Thoracic aorta (tissue), 2 donors: ENCODE data around the gene KCNIP4. TPM values are rescaled to one million over a fixed set of nuclear protein-coding genes. Genes with fewer than 3 reads are reported as not detected.

Experiments
- ATAC-seq: fragments of 150-250 bp; one replicate; pipeline ENCODE4 v1.8.0; 2017; ENCODE audit warnings: low read depth; ENCODE audit not compliant: insufficient number of reproducible peaks, low FRiP score
- DNase-seq: peaks from one replicate; pipeline ENCODE4 v3.0.0-alpha.2; 2020; ENCODE audit warnings: low spot score
- H3K27ac ChIP-seq, 2 donors: fragments of 200-600 bp; sonication (generic); 1 replicate in 1 of 2; 2 replicates in 1 of 2; pipeline ENCODE4 v1.5.1; 2016; ENCODE audit warnings: mild to moderate bottlenecking in 2 of 2, moderate library complexity in 2 of 2
- H3K27me3 ChIP-seq: fragments of 200-600 bp; sonication (generic); replicated peaks from 2 replicates; pipeline ENCODE4 v1.6.0; 2016; ENCODE audit warnings: mild to moderate bottlenecking; ENCODE audit not compliant: insufficient read depth
- H3K36me3 ChIP-seq: fragments of 200-600 bp; sonication (generic); one replicate; pipeline ENCODE4 v1.5.1; 2016
- H3K4me1 ChIP-seq, 2 donors: fragments of 200-600 bp; sonication (generic); 1 replicate in 1 of 2; 2 replicates in 1 of 2; pipeline versions ENCODE4 v1.5.1 to v1.6.0; 2016; ENCODE audit warnings: low read depth in 2 of 2, mild to moderate bottlenecking in 1 of 2; ENCODE audit not compliant: control insufficient read depth in 1 of 2
- H3K4me3 ChIP-seq: fragments of 200-600 bp; sonication (generic); 2 replicates; pipeline ENCODE4 v1.5.1; 2016; ENCODE audit warnings: mild to moderate bottlenecking
- H3K9me3 ChIP-seq: fragments of 200-600 bp; sonication (generic); 2 replicates; pipeline ENCODE4 v1.5.1; 2016
- total RNA-seq, 2 donors: library from RNA; depleted of rRNA; stranded (reverse); fragments of >200 nt; gene quantifications; one replicate each; pipeline versions ENCODE4 v1.1.0 to v1.2.3, GENCODE V29; 2016
- TF ChIP-seq, protein P1 (sequence below): fragments of 200-600 bp; sonication (generic); IDR thresholded peaks from one replicate; pipeline ENCODE4 v1.5.1; 2019; ENCODE audit warnings: antibody characterized with exemption

KCNIP4 gene
- total RNA-seq, 2 donors from 2014 or later: not detected

DNA sequence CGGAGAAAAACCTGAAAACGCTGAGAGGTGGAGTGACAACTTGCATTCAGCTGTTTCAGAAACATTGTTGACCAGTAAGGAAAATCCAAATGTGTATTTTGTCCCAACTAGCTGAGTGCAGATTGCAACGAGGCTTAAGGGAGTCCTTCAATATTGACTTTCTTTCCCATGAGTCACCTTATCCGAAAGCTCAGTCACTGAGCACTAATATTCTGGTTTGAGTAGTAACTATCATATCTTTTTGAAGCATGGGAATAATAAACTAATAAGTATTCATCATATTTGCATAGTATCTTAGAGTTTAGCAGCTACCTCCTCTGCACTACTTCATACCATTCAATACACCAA, 644.1 kb downstream of the KCNIP4 start:
- H3K4me3 ChIP-seq: no peak overlapping the region
- no peak overlapping the region for H3K27ac ChIP-seq
- no peak for ATAC-seq

DNA sequence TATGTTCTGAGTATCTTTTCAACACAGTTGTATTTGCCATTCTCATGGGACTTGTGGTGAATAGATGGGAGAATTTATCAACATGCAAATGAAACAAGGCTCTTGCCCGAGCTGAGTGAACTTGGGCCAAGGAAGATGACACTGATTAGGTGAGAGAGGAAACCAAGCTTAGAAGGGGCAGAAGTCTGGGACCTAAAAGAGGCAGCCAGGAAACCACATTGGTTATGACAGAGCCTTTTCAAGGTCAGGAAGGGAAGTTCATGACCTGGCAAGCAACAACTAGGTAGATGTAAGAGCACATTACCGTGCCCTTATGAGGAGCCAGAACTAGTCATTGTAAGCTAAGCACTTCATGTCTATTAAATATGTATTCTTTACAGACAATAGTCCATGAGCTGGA, 658.0 kb downstream of the KCNIP4 start:
- no peaks in the 10 kb centered on the region for H3K4me1 ChIP-seq
- no peak for DNase-seq
- TF ChIP-seq, protein P1, sequence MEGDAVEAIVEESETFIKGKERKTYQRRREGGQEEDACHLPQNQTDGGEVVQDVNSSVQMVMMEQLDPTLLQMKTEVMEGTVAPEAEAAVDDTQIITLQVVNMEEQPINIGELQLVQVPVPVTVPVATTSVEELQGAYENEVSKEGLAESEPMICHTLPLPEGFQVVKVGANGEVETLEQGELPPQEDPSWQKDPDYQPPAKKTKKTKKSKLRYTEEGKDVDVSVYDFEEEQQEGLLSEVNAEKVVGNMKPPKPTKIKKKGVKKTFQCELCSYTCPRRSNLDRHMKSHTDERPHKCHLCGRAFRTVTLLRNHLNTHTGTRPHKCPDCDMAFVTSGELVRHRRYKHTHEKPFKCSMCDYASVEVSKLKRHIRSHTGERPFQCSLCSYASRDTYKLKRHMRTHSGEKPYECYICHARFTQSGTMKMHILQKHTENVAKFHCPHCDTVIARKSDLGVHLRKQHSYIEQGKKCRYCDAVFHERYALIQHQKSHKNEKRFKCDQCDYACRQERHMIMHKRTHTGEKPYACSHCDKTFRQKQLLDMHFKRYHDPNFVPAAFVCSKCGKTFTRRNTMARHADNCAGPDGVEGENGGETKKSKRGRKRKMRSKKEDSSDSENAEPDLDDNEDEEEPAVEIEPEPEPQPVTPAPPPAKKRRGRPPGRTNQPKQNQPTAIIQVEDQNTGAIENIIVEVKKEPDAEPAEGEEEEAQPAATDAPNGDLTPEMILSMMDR: no peak
- ATAC-seq: no peak
- H3K4me3 ChIP-seq: no peak overlapping the region
- H3K27ac ChIP-seq: no peak overlapping the region
- H3K36me3 ChIP-seq: no peaks in the 10 kb centered on the region
- H3K9me3 ChIP-seq: no peaks in the 10 kb centered on the region
- no peaks in the 10 kb centered on the region for H3K27me3 ChIP-seq

More for the DNA sequence above, 644.1 kb downstream of the KCNIP4 start:
- no peaks in the 10 kb centered on the region for H3K9me3 ChIP-seq
- DNase-seq: no peak
- H3K4me1 ChIP-seq: no peaks in the 10 kb centered on the region
- no peaks in the 10 kb centered on the region for H3K27me3 ChIP-seq
- no peaks in the 10 kb centered on the region for H3K36me3 ChIP-seq
- TF ChIP-seq, protein P1: no peak

DNA sequence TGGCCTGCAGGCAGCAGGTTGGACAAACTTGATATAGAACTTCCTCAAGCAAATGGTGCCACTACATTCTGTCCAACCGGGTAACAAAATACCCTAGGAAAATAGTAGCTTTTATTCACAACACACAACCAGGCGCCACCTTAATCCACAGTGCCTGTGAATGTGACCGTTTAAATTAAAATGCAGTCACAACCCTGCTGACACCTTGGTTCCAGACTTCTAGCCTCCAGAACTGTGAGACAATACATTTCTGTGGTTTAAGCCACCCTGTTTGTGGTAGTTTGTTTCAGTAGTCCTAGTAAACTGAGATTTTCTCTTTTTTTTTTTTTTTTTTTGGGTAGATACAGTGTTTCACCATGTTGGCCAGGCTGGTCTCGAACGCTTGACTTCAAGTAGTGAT, 672.5 kb downstream of the KCNIP4 start:
- ATAC-seq: no peak
- H3K27me3 ChIP-seq: no peaks in the 10 kb centered on the region
- no peak overlapping the region for H3K4me3 ChIP-seq
- TF ChIP-seq, protein P1: no peak
- no peaks in the 10 kb centered on the region for H3K9me3 ChIP-seq
- H3K36me3 ChIP-seq: no peaks in the 10 kb centered on the region
- H3K4me1 ChIP-seq: no peaks in the 10 kb centered on the region
- no peak overlapping the region for H3K27ac ChIP-seq
- DNase-seq: no peak

DNA sequence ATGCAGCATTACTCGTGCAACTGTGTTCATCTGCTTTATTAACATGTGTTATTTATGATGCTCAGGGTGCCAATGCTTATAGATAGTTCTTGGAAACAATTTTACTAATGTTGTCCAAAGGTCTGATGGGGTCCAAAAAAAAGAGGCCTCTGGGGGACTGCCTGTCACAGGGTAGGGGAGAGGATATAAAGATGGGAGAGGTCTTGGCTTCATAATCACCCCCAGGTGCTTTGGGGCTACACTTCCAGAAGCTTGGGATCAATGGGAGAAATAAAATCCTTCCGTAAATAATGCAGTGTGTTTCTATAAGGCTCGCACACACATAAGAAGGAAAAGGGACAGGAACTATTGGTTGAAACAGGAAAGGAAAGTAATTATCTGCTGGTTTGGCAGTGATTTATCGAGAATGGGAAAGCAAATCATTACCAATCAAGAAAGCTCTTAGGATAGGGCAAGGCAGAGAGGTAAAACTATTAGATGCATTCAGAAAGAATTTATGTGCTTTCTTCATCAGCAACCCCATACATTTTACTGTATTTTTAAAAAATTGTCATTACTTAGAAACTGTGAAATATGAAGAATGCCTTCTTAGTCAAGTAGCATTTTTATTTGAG, 677.0 kb downstream of the KCNIP4 start:
- Histone ChIP-seq H3K27ac (no peak overlapping the region), H3K36me3 (no peaks in the 10 kb centered on the region), H3K9me3 (no peaks in the 10 kb centered on the region), H3K4me1 (no peaks in the 10 kb centered on the region), H3K4me3 (no peak overlapping the region), H3K27me3 (no peaks in the 10 kb centered on the region)
- ATAC-seq (no peak), DNase-seq (no peak)
- TF ChIP-seq, protein P1: no peak

DNA sequence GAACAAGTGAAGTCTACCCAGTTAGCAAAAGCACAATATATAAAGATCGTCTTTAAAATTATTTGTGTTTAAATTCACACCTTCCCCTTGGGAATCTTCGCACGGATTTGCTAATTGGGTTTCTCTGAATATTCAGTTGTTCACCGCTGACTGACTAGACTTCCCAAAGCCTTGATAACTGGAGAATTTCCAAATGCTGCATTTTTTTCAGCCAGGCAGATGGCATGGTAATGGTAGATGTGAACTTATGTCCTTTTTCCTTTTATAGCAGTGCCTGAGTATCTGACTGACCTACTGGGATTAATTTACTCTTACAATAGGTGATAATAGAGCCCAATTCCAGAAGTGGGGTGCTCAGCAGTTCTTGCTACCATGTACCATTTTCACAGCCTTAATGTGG, 700.2 kb downstream of the KCNIP4 start:
- TF ChIP-seq, protein P1: no peak
- H3K27me3 ChIP-seq: no peaks in the 10 kb centered on the region
- ATAC-seq (no peak), DNase-seq (no peak)
- H3K4me3 ChIP-seq: no peak overlapping the region
- H3K36me3 ChIP-seq: no peaks in the 10 kb centered on the region
- no peak overlapping the region for H3K27ac ChIP-seq
- H3K9me3 ChIP-seq: no peaks in the 10 kb centered on the region
- H3K4me1 ChIP-seq: no peaks in the 10 kb centered on the region
